GM18873 (cell line): ENCODE results near the gene AKR1C1.
"Not testable (repeated sequence)": the region's sequence is repeated elsewhere in the genome, so short reads cannot be mapped to it uniquely, and the experiment has no call there.

Source experiments
- ATAC-seq: cut with Tn5 transposase; IDR thresholded peaks from one replicate; pipeline ENCODE4 v1.9.1; 2021; ENCODE audit warnings: mild to moderate bottlenecking, moderate library complexity, moderate number of reproducible peaks; ENCODE audit not compliant: unreplicated experiment, low FRiP score

AKR1C1 gene

GRCh38 chr10:4947039-4947634, 16.1 kb upstream of the AKR1C1 start:
- no peak for ATAC-seq

GRCh38 chr10:4947635-4948596, 15.3 kb upstream of the AKR1C1 start:
- no peak for ATAC-seq

- ATAC-seq, result not testable (repeated sequence)
Observed at GRCh38 chr10:4951512-4952162, 11.6 kb upstream of the AKR1C1 start.

- no peak for ATAC-seq
Observed at GRCh38 chr10:4953405-4953804, 9.8 kb upstream of the AKR1C1 start.

- ATAC-seq, result not testable (repeated sequence)
Observed at GRCh38 chr10:4956088-4956487, 7.1 kb upstream of the AKR1C1 start.

- ATAC-seq, result not testable (repeated sequence)
Observed at GRCh38 chr10:4956955-4957645, 6.1 kb upstream of the AKR1C1 start.

GRCh38 chr10:4961558-4961957, 1.7 kb upstream of the AKR1C1 start:
- ATAC-seq, result not testable (repeated sequence)

- ATAC-seq, result not testable (repeated sequence)
Observed at GRCh38 chr10:4962308-4962707, 907 bp upstream of the AKR1C1 start.

GRCh38 chr10:4963815-4964154, 570 bp downstream of the AKR1C1 start:
- not testable (repeated sequence) for ATAC-seq

GRCh38 chr10:4965763-4966162, 2.5 kb downstream of the AKR1C1 start:
- ATAC-seq, result not testable (repeated sequence)

- ATAC-seq, result not testable (repeated sequence)
Observed at GRCh38 chr10:4967189-4967588, 4.0 kb downstream of the AKR1C1 start.

GRCh38 chr10:4969289-4969688, 6.1 kb downstream of the AKR1C1 start:
- not testable (repeated sequence) for ATAC-seq

GRCh38 chr10:4970362-4970761, 7.1 kb downstream of the AKR1C1 start:
- ATAC-seq, result not testable (repeated sequence)

- not testable (repeated sequence) for ATAC-seq
Observed at GRCh38 chr10:4972369-4973142, 9.3 kb downstream of the AKR1C1 start.

- ATAC-seq, result not testable (repeated sequence)
Observed at GRCh38 chr10:4973294-4973693, 10.1 kb downstream of the AKR1C1 start.

GRCh38 chr10:4974400-4974799, 11.2 kb downstream of the AKR1C1 start:
- not testable (repeated sequence) for ATAC-seq

GRCh38 chr10:4977025-4977424, 13.8 kb downstream of the AKR1C1 start:
- ATAC-seq, result no peak

GRCh38 chr10:4978870-4979269, 15.7 kb downstream of the AKR1C1 start:
- ATAC-seq, result no peak

- ATAC-seq, result no peak
Observed at GRCh38 chr10:4980793-4981192, 17.6 kb downstream of the AKR1C1 start.
